HG02870 (cell line): ENCODE data around the gene ATG16L2.

Experiments used
- ATAC-seq: cut with Tn5 transposase; IDR thresholded peaks from one replicate; pipeline ENCODE4 v1.9.1; 2021; ENCODE audit warnings: mild to moderate bottlenecking, moderate library complexity; ENCODE audit not compliant: unreplicated experiment

The ATG16L2 gene

DNA sequence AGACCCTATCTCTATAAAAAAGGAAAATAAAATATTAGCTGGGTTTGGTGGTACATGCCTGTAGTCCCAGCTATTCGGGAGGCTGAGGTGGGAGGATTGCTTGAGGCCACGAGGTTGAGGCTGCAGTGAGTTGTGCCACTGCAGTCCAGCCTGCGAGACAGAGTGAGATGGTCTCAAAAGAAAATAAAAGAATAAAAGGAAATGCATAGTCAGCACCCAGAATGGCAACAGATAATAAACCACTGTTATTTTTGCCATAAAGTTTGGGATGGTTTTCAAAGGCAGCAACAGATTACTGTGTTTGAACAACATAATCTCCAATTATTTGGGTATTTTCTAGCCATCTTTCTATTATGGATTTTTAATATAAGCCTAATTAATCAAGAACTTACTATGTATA is 61.9 kb downstream of the ATG16L2 start:
- no peak for ATAC-seq
